Liver (tissue), 9 donors: ENCODE data around the gene NCOA6. TPM values are rescaled to one million over a fixed set of nuclear protein-coding genes. Genes with fewer than 3 reads are reported as not detected.

Source experiments
- DNase-seq: peaks from one replicate; pipeline ENCODE4 v3.0.0-alpha.2; 2017; ENCODE audit warnings: low spot score
- H3K27ac ChIP-seq, 2 donors: one replicate each; pipeline ENCODE4 v1.7.0; 2013; ENCODE audit warnings: inconsistent platforms in 2 of 2, low read length in 2 of 2, control low read depth in 1 of 2, low read depth in 1 of 2, mild to moderate bottlenecking in 1 of 2
- H3K27me3 ChIP-seq, 4 donors: one replicate each; pipeline versions ENCODE4 v1.6.1 to v1.7.0; 2013; ENCODE audit warnings: low read length in 3 of 4, inconsistent platforms in 1 of 4, mild to moderate bottlenecking in 1 of 4, moderate library complexity in 1 of 4; ENCODE audit not compliant: control insufficient read depth in 4 of 4, insufficient read depth in 4 of 4
- H3K36me3 ChIP-seq, 4 donors: one replicate each; pipeline versions ENCODE4 v1.6.1 to v1.7.0; 2013; ENCODE audit warnings: low read length in 3 of 4, mild to moderate bottlenecking in 3 of 4, low read depth in 1 of 4, moderate library complexity in 1 of 4; ENCODE audit not compliant: control insufficient read depth in 4 of 4, insufficient read depth in 3 of 4
- H3K4me1 ChIP-seq, 4 donors: one replicate each; pipeline versions ENCODE4 v1.6.1 to v1.7.0; 2013; ENCODE audit warnings: low read length in 3 of 4, mild to moderate bottlenecking in 3 of 4, moderate library complexity in 1 of 4; ENCODE audit not compliant: control insufficient read depth in 4 of 4, insufficient read depth in 4 of 4
- H3K4me3 ChIP-seq, 3 donors: one replicate each; pipeline versions ENCODE4 v1.6.1 to v1.7.0; 2013; ENCODE audit warnings: low read length in 3 of 3, control low read depth in 1 of 3, low read depth in 1 of 3, mild to moderate bottlenecking in 1 of 3
- H3K9ac ChIP-seq, 2 donors: one replicate each; pipeline ENCODE4 v1.7.0; 2013; ENCODE audit warnings: low read length in 2 of 2, mild to moderate bottlenecking in 2 of 2, moderate library complexity in 2 of 2, control low read depth in 1 of 2, low read depth in 1 of 2
- H3K9me3 ChIP-seq, 4 donors: one replicate each; pipeline versions ENCODE4 v1.6.1 to v1.7.0; 2013; ENCODE audit warnings: low read length in 3 of 4; ENCODE audit not compliant: control insufficient read depth in 4 of 4
- CTCF ChIP-seq: fragments of 150-350 bp; IDR thresholded peaks from 2 replicates; pipeline ENCODE4 v1.5.1; 2017; ENCODE audit warnings: improper control_type of control experiment, low read depth, low read length; ENCODE audit not compliant: missing input control
- EGR1 ChIP-seq, 2 donors: IDR thresholded peaks; 2 replicates each; pipeline ENCODE4 v1.6.1; 2016 to 2018; ENCODE audit warnings: antibody characterized with exemption in 2 of 2, low read depth in 2 of 2
- GABPA ChIP-seq, 2 donors: IDR thresholded peaks in 1 of 2; conservative IDR thresholded peaks in 1 of 2; 2 replicates each; pipeline ENCODE4 v1.6.1; 2016; ENCODE audit warnings: antibody characterized with exemption in 2 of 2, mild to moderate bottlenecking in 1 of 2, moderate library complexity in 1 of 2
- HNF4A ChIP-seq, 2 donors: conservative IDR thresholded peaks; 2 replicates each; pipeline ENCODE4 v1.6.1; 2016; ENCODE audit warnings: antibody characterized with exemption in 2 of 2, mild to moderate bottlenecking in 2 of 2
- HNF4G ChIP-seq: IDR thresholded peaks from 2 replicates; pipeline ENCODE4 v1.6.1; 2016; ENCODE audit warnings: antibody characterized with exemption
- MAX ChIP-seq: IDR thresholded peaks from 2 replicates; pipeline ENCODE4 v1.6.1; 2016; ENCODE audit warnings: antibody characterized with exemption
- NR2F2 ChIP-seq: IDR thresholded peaks from 2 replicates; pipeline ENCODE4 v1.6.1; 2016; ENCODE audit warnings: antibody characterized with exemption
- RAD21 ChIP-seq, 2 donors: IDR thresholded peaks; 2 replicates each; pipeline ENCODE4 v1.6.1; 2016; ENCODE audit warnings: antibody characterized with exemption in 2 of 2, mild to moderate bottlenecking in 2 of 2
- RXRA ChIP-seq, 2 donors: IDR thresholded peaks; 2 replicates each; pipeline ENCODE4 v1.6.1; 2017 to 2018; ENCODE audit warnings: antibody characterized with exemption in 2 of 2, mild to moderate bottlenecking in 1 of 2
- SP1 ChIP-seq: IDR thresholded peaks from 2 replicates; pipeline ENCODE4 v1.6.1; 2018; ENCODE audit warnings: antibody characterized with exemption, mild to moderate bottlenecking
- YY1 ChIP-seq: IDR thresholded peaks from 2 replicates; pipeline ENCODE4 v1.6.1; 2016; ENCODE audit warnings: antibody characterized with exemption, mild to moderate bottlenecking
- ZBTB33 ChIP-seq: IDR thresholded peaks from 2 replicates; pipeline ENCODE4 v1.6.1; 2016; ENCODE audit warnings: antibody characterized with exemption
- WGBS: extraction: QIAGEN DNeasy Blood & Tissue Kit; methylation state at CpG from one replicate; pipeline ENCODE4 v1.1.7; 2013; 5-methylcytosine and 5-hydroxymethylcytosine counted together
- polyA plus RNA-seq, 2 donors: library from polyadenylated mRNA; stranded (reverse) in 1 of 2; unstranded in 1 of 2; fragments of 200-250 nt in 1 of 2; fragments of >200 nt in 1 of 2; fragmentation: Nextera tagmentation in 1 of 2; extraction: Ambion mirVana in 1 of 2; gene quantifications; one replicate each; pipeline versions ENCODE4 v1.2.1 to v1.2.3, GENCODE V29; 2013 to 2015
- total RNA-seq, 2 donors: library from RNA; depleted of rRNA; stranded (reverse); fragments of >200 nt; gene quantifications; one replicate each; pipeline ENCODE4 v1.2.3, GENCODE V29; 2014
- donor health status: healthy.
- donor health status: healthy.
- donor health status: healthy.
- donor health status: healthy.
- donor health status: healthy.

The NCOA6 gene
- total and polyA plus RNA-seq, 4 donors: 5.4 to 13.1 (median 6.2) TPM

- Histone ChIP-seq H3K4me1 (peaks cover 0 to 6% (median under 1%) of the 10 kb centered on the region in 4 donors), H3K9me3 (peaks cover 0 to 1% (median 0%) of the 10 kb centered on the region in 4 donors), H3K36me3 (no peaks in the 10 kb centered on the region), H3K4me3 (no peak overlapping the region), H3K9ac (no peak overlapping the region), H3K27ac (no peak overlapping the region), H3K27me3 (no peaks in the 10 kb centered on the region)
- DNase-seq: no peak
- TF ChIP-seq CTCF (no peak), HNF4A (conservative IDR thresholded peaks at IDR 0.05) (no peak)
These were observed 26.6 kb downstream of the NCOA6 start for GRCh38 chr20:34798871-34799270.

GRCh38 chr20:34798328-34798727 lies 27.1 kb downstream of the NCOA6 start:
- TF ChIP-seq ZBTB33 (no peak), HNF4G (no peak), MAX (no peak), RAD21 (IDR thresholded peaks at IDR 0.05) (no peak), GABPA (IDR thresholded peaks at IDR 0.05 in 1 of 2, conservative IDR thresholded peaks at IDR 0.05 in 1 of 2) (no peak), NR2F2 (no peak), HNF4A (conservative IDR thresholded peaks at IDR 0.05) (no peak), YY1 (no peak), SP1 (no peak), RXRA (IDR thresholded peaks at IDR 0.05) (no peak), CTCF (no peak), EGR1 (IDR thresholded peaks at IDR 0.05; ENCODE audit: low read depth in 2 of 2) (no peak)
- H3K27me3 ChIP-seq: no peaks in the 10 kb centered on the region
- peaks cover 0 to 1% (median 0%) of the 10 kb centered on the region in 4 donors for H3K9me3 ChIP-seq
- no peaks in the 10 kb centered on the region for H3K36me3 ChIP-seq
- WGBS: 80% methylated on average over 3 of the region's 3 CpGs
- no peak overlapping the region for H3K4me3 ChIP-seq
- H3K4me1 ChIP-seq: peaks cover 0 to 6% (median under 1%) of the 10 kb centered on the region in 4 donors
- H3K27ac ChIP-seq: no peak overlapping the region
- DNase-seq: no peak
- no peak overlapping the region for H3K9ac ChIP-seq
